DND-41 (cell line): Measurements from ENCODE around the gene ARHGEF4.
"Not testable (repeated sequence)": the region's sequence is repeated elsewhere in the genome, so short reads cannot be mapped to it uniquely, and the experiment has no call there.

Experiments used
- ATAC-seq: fragments of 200-7000 bp; cut with Tn5 transposase; 3 replicates; pipeline ENCODE4 v1.9.1; 2021; ENCODE audit warnings: low read depth; ENCODE audit not compliant: insufficient read depth
- DNase-seq: peaks from one replicate; pipeline ENCODE4 v3.0.0-alpha.2; 2020
- H2AFZ ChIP-seq: 2 replicates; pipeline ENCODE4 v1.6.0; 2012; ENCODE audit warnings: low read depth, low read length
- H3K27ac ChIP-seq: 2 replicates; pipeline ENCODE4 v1.5.1; 2012; ENCODE audit warnings: low read length, inconsistent platforms
- H3K27me3 ChIP-seq: fragments of 200-600 bp; sonication (generic); 2 replicates; pipeline ENCODE4 v1.6.0; 2012; ENCODE audit warnings: low read length, mild to moderate bottlenecking, inconsistent platforms; ENCODE audit not compliant: insufficient read depth, poor library complexity
- H3K36me3 ChIP-seq: 2 replicates; pipeline ENCODE4 v1.5.1; 2012; ENCODE audit warnings: low read length, inconsistent platforms; ENCODE audit not compliant: insufficient read depth
- H3K4me1 ChIP-seq: 2 replicates; pipeline ENCODE4 v1.5.1; 2012; ENCODE audit warnings: mild to moderate bottlenecking, low read length; ENCODE audit not compliant: insufficient read depth
- H3K4me2 ChIP-seq: 2 replicates; pipeline ENCODE4 v1.6.0; 2012; ENCODE audit warnings: mild to moderate bottlenecking, moderate library complexity, low read length, inconsistent platforms; ENCODE audit not compliant: insufficient read depth
- H3K4me3 ChIP-seq, 2 experiments: fragments of 200-600 bp in 1 of 2; shearing (Covaris generic) in 1 of 2; 2 replicates each; pipeline ENCODE4 v1.5.1; 2012 to 2016; ENCODE audit warnings: inconsistent platforms in 2 of 2, low read length in 2 of 2, mild to moderate bottlenecking in 2 of 2, low read depth in 1 of 2, moderate library complexity in 1 of 2
- H3K79me2 ChIP-seq: 2 replicates; pipeline ENCODE4 v1.6.0; 2012; ENCODE audit warnings: low read length, inconsistent platforms; ENCODE audit not compliant: insufficient read depth
- H3K9ac ChIP-seq: 2 replicates; pipeline ENCODE4 v1.6.0; 2012; ENCODE audit warnings: low read depth, mild to moderate bottlenecking, inconsistent platforms, low read length, moderate library complexity
- H3K9me3 ChIP-seq: 2 replicates; pipeline ENCODE4 v1.5.1; 2012; ENCODE audit warnings: low read length, moderate library complexity, mild to moderate bottlenecking, inconsistent platforms; ENCODE audit not compliant: insufficient read depth, severe bottlenecking
- H4K20me1 ChIP-seq: 2 replicates; pipeline ENCODE4 v1.6.0; 2012; ENCODE audit warnings: low read length; ENCODE audit not compliant: insufficient read depth
- CTCF ChIP-seq: IDR thresholded peaks from 2 replicates; pipeline ENCODE4 v1.5.1; 2012; ENCODE audit warnings: borderline replicate concordance, low read length, moderate library complexity, mild to moderate bottlenecking; ENCODE audit not compliant: poor library complexity, severe bottlenecking; ENCODE audit errors: extremely low read depth
- EZH2 ChIP-seq: IDR thresholded peaks from 3 replicates; pipeline ENCODE4 v1.6.1; 2012; ENCODE audit warnings: borderline replicate concordance, low read depth, mild to moderate bottlenecking, moderate library complexity, low read length, inconsistent platforms; ENCODE audit not compliant: severe bottlenecking

ARHGEF4 gene

GRCh38 chr2:130901061-130901460 is 64.3 kb downstream of the ARHGEF4 start:
- Histone ChIP-seq H3K79me2 (no peaks in the 10 kb centered on the region), H3K4me2 (no peak overlapping the region), H3K4me3 (no peak overlapping the region), H3K27ac (no peak overlapping the region), H3K9me3 (no peaks in the 10 kb centered on the region), H4K20me1 (no peaks in the 10 kb centered on the region), H3K36me3 (no peaks in the 10 kb centered on the region), H3K27me3 (no peaks in the 10 kb centered on the region), H3K9ac (no peak overlapping the region), H3K4me1 (no peaks in the 10 kb centered on the region), H2AFZ (no peak overlapping the region)
- TF ChIP-seq EZH2 (no peak), CTCF (no peak)
- ATAC-seq (no peak), DNase-seq (no peak)

- not testable (repeated sequence) for H3K9me3 ChIP-seq, DNase-seq, H3K27ac ChIP-seq, H2AFZ ChIP-seq, H3K27me3 ChIP-seq, H3K36me3 ChIP-seq, ATAC-seq, H3K4me1 ChIP-seq, H3K9ac ChIP-seq, H3K79me2 ChIP-seq, H4K20me1 ChIP-seq, H3K4me3 ChIP-seq, H3K4me2 ChIP-seq
Measured at GRCh38 chr2:130901626-130902025, 64.9 kb downstream of the ARHGEF4 start.

- no peak for TF ChIP-seq EZH2
- TF ChIP-seq CTCF: no peak
- Histone ChIP-seq H3K36me3 (no peaks in the 10 kb centered on the region), H3K9me3 (peaks cover 2% of the 10 kb centered on the region), H3K79me2 (no peaks in the 10 kb centered on the region), H3K4me1 (no peaks in the 10 kb centered on the region), H2AFZ (no peak overlapping the region), H3K27me3 (no peaks in the 10 kb centered on the region), H3K4me3 (no peak overlapping the region), H4K20me1 (no peaks in the 10 kb centered on the region), H3K4me2 (no peak overlapping the region), H3K27ac (no peak overlapping the region), H3K9ac (no peak overlapping the region)
- DNase-seq (no peak), ATAC-seq (no peak)
Measured at GRCh38 chr2:130908832-130909231, 72.1 kb downstream of the ARHGEF4 start.

DNA sequence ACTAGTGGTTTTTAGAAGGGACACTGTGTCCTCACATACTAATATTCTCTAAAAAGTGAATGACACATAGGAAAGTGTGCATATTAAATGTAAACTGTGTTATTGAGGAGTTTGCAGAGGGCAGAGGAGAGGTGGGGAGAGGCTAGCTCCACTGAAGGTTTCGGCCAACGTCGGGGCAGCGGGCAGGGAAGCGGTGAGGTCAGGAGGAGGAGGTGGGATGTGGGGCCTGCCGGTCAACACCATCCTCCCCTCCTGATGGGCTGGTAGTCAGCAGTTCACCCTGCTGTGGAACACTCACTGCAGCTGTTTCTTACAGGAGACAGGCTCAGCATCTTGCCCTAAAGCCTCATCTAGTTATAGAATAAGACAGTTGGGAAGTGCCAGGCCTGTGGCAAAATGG is 74.2 kb downstream of the ARHGEF4 start:
- H3K9me3 ChIP-seq: peaks cover 2% of the 10 kb centered on the region
- H3K79me2 ChIP-seq: no peaks in the 10 kb centered on the region
- no peaks in the 10 kb centered on the region for H4K20me1 ChIP-seq
- no peak overlapping the region for H3K27ac ChIP-seq
- H3K27me3 ChIP-seq: no peaks in the 10 kb centered on the region
- no peaks in the 10 kb centered on the region for H3K4me1 ChIP-seq
- H3K4me2 ChIP-seq: no peak overlapping the region
- no peak overlapping the region for H3K9ac ChIP-seq
- H3K4me3 ChIP-seq: no peak overlapping the region
- DNase-seq (no peak), ATAC-seq (no peak)
- H3K36me3 ChIP-seq: no peaks in the 10 kb centered on the region
- H2AFZ ChIP-seq: no peak overlapping the region
- no peak for TF ChIP-seq EZH2
- no peak for TF ChIP-seq CTCF
